BJ (cell line): Measurements from ENCODE around the gene TMEM132C. TPM values are rescaled to one million over a fixed set of nuclear protein-coding genes. Genes with fewer than 3 reads are reported as not detected.
"Not testable (repeated sequence)": the region's sequence is repeated elsewhere in the genome, so short reads cannot be mapped to it uniquely, and the experiment has no call there.

Source experiments
- CTCF ChIA-PET: fragments of 350-600 bp; formaldehyde crosslinking; extraction: SDS; loops from one replicate; lab custom pipeline; 2021; ENCODE audit warnings: antibody characterized with exemption, inconsistent platforms; lab: Yijun Ruan, JAX
- POLR2A ChIA-PET: fragments of 300-600 bp; sonication (Branson Sonifier 250); formaldehyde crosslinking; extraction: SDS; loops from one replicate; lab custom pipeline; 2021; ENCODE audit warnings: antibody characterized with exemption; lab: Charles Lee
- DNase-seq: peaks from one replicate; pipeline ENCODE4 v3.0.0-alpha.2; 2011; ENCODE audit warnings: low read depth
- H3K27me3 ChIP-seq: 2 replicates; pipeline ENCODE4 v1.6.0; 2011; ENCODE audit warnings: low read length; ENCODE audit not compliant: control insufficient read depth, insufficient read depth
- H3K36me3 ChIP-seq: 2 replicates; pipeline ENCODE4 v1.5.1; 2011; ENCODE audit warnings: low read length; ENCODE audit not compliant: control insufficient read depth, insufficient read depth
- H3K4me3 ChIP-seq: 2 replicates; pipeline ENCODE4 v1.5.1; 2011; ENCODE audit warnings: low read depth, mild to moderate bottlenecking, control low read depth, low read length
- polyA plus RNA-seq: library from polyadenylated mRNA; depleted of rRNA; stranded (reverse); fragments of >200 nt; gene quantifications from 2 replicates; pipeline ENCODE4 v1.2.3, GENCODE V29; 2011
- TF ChIP-seq, protein P1 (sequence below): IDR thresholded peaks from 2 replicates; pipeline ENCODE4 v1.5.1; 2011; ENCODE audit warnings: low read depth, mild to moderate bottlenecking, control low read depth, inconsistent platforms, low read length, moderate library complexity; ENCODE audit not compliant: insufficient read depth

The TMEM132C gene
- polyA plus RNA-seq, 1 experiment, result not detected

GRCh38 chr12:128476266-128476665 is 209.3 kb downstream of the TMEM132C start:
- no peaks in the 10 kb centered on the region for H3K36me3 ChIP-seq
- TF ChIP-seq, protein P1, sequence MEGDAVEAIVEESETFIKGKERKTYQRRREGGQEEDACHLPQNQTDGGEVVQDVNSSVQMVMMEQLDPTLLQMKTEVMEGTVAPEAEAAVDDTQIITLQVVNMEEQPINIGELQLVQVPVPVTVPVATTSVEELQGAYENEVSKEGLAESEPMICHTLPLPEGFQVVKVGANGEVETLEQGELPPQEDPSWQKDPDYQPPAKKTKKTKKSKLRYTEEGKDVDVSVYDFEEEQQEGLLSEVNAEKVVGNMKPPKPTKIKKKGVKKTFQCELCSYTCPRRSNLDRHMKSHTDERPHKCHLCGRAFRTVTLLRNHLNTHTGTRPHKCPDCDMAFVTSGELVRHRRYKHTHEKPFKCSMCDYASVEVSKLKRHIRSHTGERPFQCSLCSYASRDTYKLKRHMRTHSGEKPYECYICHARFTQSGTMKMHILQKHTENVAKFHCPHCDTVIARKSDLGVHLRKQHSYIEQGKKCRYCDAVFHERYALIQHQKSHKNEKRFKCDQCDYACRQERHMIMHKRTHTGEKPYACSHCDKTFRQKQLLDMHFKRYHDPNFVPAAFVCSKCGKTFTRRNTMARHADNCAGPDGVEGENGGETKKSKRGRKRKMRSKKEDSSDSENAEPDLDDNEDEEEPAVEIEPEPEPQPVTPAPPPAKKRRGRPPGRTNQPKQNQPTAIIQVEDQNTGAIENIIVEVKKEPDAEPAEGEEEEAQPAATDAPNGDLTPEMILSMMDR, result no peak
- no peak for DNase-seq
- CTCF ChIA-PET, result no interaction called here
- H3K4me3 ChIP-seq, result no peak overlapping the region
- POLR2A ChIA-PET, result no interaction called here
- H3K27me3 ChIP-seq, result no peaks in the 10 kb centered on the region

DNA sequence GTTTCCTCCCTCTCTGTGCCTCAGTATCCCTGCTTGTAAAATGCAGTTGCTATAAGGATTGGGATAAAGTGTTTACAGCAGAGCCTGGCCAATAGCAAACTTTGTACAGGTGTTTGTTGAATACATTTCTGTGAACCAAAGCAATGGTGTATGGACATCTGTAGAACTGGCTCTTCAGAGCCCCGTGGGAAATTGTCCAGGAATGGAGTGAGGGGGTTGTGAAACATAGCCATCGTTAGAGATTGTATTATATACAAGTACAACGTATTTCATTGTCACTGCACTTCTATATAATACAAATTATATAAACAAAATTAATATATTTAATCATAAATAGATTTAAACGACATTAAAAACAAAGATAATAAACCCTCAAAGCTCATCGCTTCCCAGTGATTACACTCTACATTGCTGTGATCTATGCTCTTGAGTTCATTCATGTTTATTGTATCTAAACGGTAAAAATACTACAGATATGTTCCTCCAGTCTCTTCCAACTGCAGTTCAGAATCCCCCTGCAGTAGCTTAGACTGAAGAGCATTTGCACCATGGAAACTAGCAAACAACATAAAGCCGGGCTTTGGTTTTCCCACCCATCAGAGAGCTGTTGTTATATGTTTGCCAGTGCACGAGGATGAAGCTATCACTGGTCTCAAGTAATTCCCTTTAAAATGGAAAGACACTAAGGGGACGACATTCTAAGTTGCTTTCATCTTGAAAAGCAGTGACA is 216.7 kb downstream of the TMEM132C start:
- Histone ChIP-seq H3K36me3 (no peaks in the 10 kb centered on the region), H3K4me3 (no peak overlapping the region), H3K27me3 (no peaks in the 10 kb centered on the region)
- CTCF ChIA-PET, result interaction anchor here (0.6 kb wide), 1 partner anchor 42 kb away, joined by 3 read pairs; no protein-coding TSS in a partner anchor
- DNase-seq, result no peak
- POLR2A ChIA-PET, result no interaction called here
- TF ChIP-seq, protein P1, result no peak

DNA sequence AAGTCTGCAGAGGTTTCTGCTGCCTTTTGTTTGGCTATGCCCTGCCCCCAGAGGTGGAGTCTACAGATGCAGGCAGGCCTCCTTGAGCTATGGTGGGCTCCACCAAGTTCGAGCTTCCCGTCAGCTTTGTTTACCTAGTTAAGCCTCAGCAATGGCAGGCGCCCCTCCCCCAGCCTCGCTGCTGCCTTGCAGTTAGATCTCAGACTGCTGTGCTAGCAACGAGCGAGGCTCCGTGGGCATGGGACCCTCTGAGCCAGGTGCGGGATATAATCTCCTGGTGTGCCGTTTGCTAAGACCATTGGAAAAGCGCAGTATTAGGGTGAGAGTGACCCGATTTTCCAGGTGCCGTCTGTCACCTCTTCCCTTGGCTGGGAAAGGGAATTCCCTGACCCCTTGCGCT is 230.4 kb downstream of the TMEM132C start:
- H3K27me3 ChIP-seq, CTCF ChIA-PET, POLR2A ChIA-PET, H3K4me3 ChIP-seq, DNase-seq, H3K36me3 ChIP-seq: not testable (repeated sequence)

GRCh38 chr12:128507470-128507869 is 240.5 kb downstream of the TMEM132C start:
- no peak overlapping the region for H3K4me3 ChIP-seq
- H3K36me3 ChIP-seq, result no peaks in the 10 kb centered on the region
- no peak for DNase-seq
- TF ChIP-seq, protein P1, result no peak
- H3K27me3 ChIP-seq, result no peaks in the 10 kb centered on the region
- ChIA-PET POLR2A (no interaction called here), CTCF (no interaction called here)

- H3K4me3 ChIP-seq, result no peak overlapping the region
- DNase-seq, result no peak
- H3K36me3 ChIP-seq, result no peaks in the 10 kb centered on the region
- ChIA-PET CTCF (no interaction called here), POLR2A (no interaction called here)
- no peaks in the 10 kb centered on the region for H3K27me3 ChIP-seq
- TF ChIP-seq, protein P1, result no peak
Measured at GRCh38 chr12:128509170-128509569, 242.2 kb downstream of the TMEM132C start.

- TF ChIP-seq, protein P1, result no peak
- H3K27me3 ChIP-seq, result no peaks in the 10 kb centered on the region
Measured at GRCh38 chr12:128510511-128510910, 243.5 kb downstream of the TMEM132C start.

More at GRCh38 chr12:128510511-128510910, 243.5 kb downstream of the TMEM132C start:
- no peak for DNase-seq
- Histone ChIP-seq H3K36me3 (no peaks in the 10 kb centered on the region), H3K4me3 (no peak overlapping the region)
- ChIA-PET CTCF (no interaction called here), POLR2A (no interaction called here)
